GM13976 (cell line): ENCODE measurements around the gene PAK4.

Experiments
- DNase-seq: peaks from one replicate; pipeline ENCODE4 v3.0.0; 2012; ENCODE audit warnings: low spot score
- in situ Hi-C: fragments of 300-500 bp; cut with MboI; formaldehyde crosslinking; loops from one replicate; pipeline ENCODE4 v1.12.0; 2022; ENCODE audit warnings: low sequenced_read_pairs, mixed read lengths, inconsistent platforms; ENCODE audit not compliant: unreplicated experiment
- TF ChIP-seq, protein P1 (sequence below): IDR thresholded peaks from 2 replicates; pipeline ENCODE4 v1.5.1; 2012; ENCODE audit warnings: borderline replicate concordance, mild to moderate bottlenecking; ENCODE audit not compliant: insufficient read depth; ENCODE audit errors: extremely low read depth, missing control alignments, control extremely low read depth

Gene PAK4

DNA sequence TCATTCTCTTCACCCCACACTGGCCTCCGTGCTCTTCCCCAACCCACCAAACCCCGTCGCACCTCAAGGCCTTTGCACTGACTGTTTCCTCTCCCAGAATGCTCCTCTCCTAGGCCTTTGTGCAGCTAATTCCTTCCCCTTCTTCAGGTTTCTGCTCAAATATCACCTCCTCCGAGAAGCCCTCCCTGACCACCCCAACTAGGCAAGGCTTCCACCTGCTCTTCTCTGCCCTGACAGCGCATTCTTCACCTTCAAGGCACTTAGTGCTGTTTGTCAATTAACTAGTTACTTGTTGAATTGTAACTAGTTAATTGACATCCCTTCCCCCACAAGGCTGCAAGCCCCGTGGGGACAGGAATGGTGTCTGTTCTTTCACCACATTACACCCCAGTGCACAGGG is 63.4 kb downstream of the PAK4 start:
- in situ Hi-C loops, result no loop called here
- DNase-seq, result no peak
- TF ChIP-seq, protein P1, sequence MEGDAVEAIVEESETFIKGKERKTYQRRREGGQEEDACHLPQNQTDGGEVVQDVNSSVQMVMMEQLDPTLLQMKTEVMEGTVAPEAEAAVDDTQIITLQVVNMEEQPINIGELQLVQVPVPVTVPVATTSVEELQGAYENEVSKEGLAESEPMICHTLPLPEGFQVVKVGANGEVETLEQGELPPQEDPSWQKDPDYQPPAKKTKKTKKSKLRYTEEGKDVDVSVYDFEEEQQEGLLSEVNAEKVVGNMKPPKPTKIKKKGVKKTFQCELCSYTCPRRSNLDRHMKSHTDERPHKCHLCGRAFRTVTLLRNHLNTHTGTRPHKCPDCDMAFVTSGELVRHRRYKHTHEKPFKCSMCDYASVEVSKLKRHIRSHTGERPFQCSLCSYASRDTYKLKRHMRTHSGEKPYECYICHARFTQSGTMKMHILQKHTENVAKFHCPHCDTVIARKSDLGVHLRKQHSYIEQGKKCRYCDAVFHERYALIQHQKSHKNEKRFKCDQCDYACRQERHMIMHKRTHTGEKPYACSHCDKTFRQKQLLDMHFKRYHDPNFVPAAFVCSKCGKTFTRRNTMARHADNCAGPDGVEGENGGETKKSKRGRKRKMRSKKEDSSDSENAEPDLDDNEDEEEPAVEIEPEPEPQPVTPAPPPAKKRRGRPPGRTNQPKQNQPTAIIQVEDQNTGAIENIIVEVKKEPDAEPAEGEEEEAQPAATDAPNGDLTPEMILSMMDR, result no peak

DNA sequence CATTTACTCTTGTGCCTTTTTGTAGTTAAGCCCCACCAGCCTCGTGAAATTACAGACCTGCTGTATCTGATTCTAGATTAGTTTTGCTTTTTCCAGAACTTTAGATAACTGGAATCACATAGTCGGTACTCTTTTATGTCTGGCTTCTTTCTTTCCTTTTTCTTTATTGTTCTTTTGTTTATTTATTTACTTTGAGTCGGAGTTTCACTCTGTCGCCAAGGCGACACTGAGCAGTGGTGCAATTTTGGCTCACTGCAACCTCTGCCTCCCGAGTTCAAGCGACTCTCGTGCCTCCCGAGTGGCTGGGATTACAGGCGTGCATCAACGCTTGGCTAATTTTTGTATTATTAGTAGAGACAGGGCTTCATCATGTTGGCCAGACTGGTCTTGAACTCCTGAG is 65.2 kb downstream of the PAK4 start:
- no peak for DNase-seq
- TF ChIP-seq, protein P1, result no peak
- in situ Hi-C loops, result no loop called here

DNA sequence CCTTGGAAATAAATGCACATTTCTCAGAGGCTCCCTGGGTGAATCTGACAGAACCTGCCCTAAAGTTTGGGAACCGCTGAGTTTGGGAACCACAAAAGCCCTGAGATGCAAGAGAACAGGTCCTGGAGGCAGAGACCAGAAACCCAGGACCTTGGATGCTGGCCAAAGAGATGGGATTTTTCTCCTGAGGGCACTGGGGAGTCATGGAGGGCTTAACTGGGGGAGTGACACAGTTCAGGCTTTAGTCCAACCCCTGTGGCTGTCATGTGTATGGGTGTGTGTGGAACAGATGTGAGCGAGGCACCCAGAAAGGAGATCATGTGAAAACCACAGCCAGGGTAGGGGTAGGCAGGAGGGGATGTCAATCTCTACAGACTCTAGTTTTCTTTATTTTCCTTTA is 67.3 kb downstream of the PAK4 start:
- no peak for DNase-seq
- TF ChIP-seq, protein P1, result no peak
- in situ Hi-C loops, result no loop called here

DNA sequence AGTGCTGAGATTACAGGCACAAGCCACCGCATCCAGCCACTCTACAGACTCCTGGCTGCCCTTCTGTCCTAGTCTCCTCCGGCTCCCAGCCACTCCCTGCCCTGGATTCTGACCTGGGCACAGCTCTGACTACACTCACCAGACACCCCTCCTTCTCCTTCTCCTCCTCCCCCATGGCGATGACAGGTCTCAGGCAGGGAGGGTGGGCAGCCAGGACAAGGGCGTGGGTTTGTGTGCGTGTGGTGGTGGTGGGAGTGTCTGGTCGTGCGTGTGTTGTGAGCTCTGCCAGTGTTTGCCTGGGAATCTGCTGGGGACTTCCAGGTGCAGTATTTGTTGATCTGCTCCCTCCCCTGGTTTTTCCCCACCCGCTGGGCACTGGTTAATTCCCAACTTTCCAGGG is 68.2 kb downstream of the PAK4 start:
- TF ChIP-seq, protein P1, result no peak
- in situ Hi-C loops, result no loop called here
- DNase-seq, result no peak

DNA sequence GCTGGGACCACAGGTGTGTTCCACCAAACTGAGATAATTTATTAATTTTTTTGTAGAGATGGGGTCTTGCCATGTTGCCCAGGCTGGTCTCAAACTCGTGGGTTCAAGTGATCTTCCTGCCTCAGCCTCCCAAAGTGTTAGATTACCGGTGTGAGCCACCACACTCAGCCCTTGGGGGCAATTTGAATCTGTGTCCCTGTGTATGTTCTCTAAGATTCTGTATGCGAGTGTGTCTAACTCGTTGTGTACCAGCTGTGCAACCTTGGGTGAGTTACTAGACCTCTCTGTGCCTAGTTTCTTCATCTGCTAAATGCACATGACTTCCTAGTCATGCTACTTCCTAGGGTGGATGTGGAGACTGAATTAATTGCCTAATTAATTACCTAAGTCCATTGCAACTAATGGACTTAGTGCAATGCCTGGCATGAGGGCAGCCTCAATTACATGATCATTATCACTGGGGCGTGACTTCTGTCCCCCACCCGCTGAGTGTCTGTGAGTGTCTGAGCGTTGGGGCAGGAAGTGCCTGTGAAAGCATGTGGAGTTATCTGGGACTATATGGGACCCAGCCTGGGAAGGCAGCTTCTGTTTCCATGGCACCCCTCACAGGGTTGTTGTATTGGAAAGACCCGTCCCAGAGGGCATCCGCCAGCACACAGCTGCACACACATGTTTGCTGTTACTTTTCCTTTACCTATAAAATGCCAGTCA is 69.4 kb downstream of the PAK4 start:
- in situ Hi-C loops, result no loop called here
- no peak for DNase-seq
- TF ChIP-seq, protein P1, result no peak

DNA sequence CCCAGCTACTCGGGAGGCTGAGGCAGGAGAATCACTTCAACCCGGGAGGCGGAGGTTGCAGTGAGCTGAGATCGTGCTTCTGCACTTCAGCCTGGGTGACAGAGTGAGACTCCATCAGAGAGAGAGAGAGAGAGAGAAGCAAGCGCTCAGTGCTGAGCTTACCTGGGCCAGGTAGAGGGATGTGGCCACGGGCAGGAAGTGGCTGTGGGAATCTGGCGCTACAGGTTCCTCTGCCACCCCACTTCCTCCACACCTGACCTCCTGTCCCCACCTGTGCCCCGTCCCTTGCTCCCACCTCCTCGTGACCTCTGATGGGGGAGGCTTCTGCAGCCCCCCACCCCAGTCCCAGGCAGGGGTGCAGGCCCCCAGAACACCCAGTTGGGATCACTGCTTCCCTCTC is 70.2 kb downstream of the PAK4 start:
- no peak for DNase-seq
- in situ Hi-C loops, result no loop called here
- TF ChIP-seq, protein P1, result no peak
